Endodermal cell (in vitro differentiated cells): ENCODE results near the gene SMC4. TPM values are rescaled to one million over a fixed set of nuclear protein-coding genes. Genes with fewer than 3 reads are reported as not detected.

Experiments
- DNase-seq: peaks from one replicate; pipeline ENCODE4 v3.0.0-alpha.2; 2017
- H3K27ac ChIP-seq: 2 replicates; pipeline ENCODE4 v1.5.1; 2013; ENCODE audit warnings: mild to moderate bottlenecking, low read depth, low read length, moderate library complexity
- H3K27me3 ChIP-seq: 2 replicates; pipeline ENCODE4 v1.6.1; 2013; ENCODE audit warnings: mild to moderate bottlenecking, low read length, moderate library complexity; ENCODE audit not compliant: insufficient read depth, control insufficient read depth, poor library complexity, severe bottlenecking
- H3K36me3 ChIP-seq: 2 replicates; pipeline ENCODE4 v1.7.0; 2013; ENCODE audit warnings: mild to moderate bottlenecking, low read length, moderate library complexity; ENCODE audit not compliant: control insufficient read depth, insufficient read depth
- H3K4me1 ChIP-seq: one replicate; pipeline ENCODE4 v1.7.0; 2013; ENCODE audit warnings: low read length; ENCODE audit not compliant: control insufficient read depth, insufficient read depth
- H3K4me3 ChIP-seq: 2 replicates; pipeline ENCODE4 v1.5.1; 2013; ENCODE audit warnings: mild to moderate bottlenecking, low read length, moderate library complexity
- H3K9ac ChIP-seq: 2 replicates; pipeline ENCODE4 v1.6.1; 2013; ENCODE audit warnings: mild to moderate bottlenecking, low read length, moderate library complexity; ENCODE audit not compliant: poor library complexity, severe bottlenecking; ENCODE audit errors: extremely low read depth
- H3K9me3 ChIP-seq: 2 replicates; pipeline ENCODE4 v1.6.1; 2013; ENCODE audit warnings: mild to moderate bottlenecking, low read length, moderate library complexity; ENCODE audit not compliant: control insufficient read depth
- H3K27ac Mint-ChIP-seq: 2 replicates; pipeline ENCODE4 v1.8.0; 2020; ENCODE audit warnings: mixed read lengths
- H3K27me3 Mint-ChIP-seq: 2 replicates; pipeline ENCODE4 v1.8.0; 2021; ENCODE audit warnings: mild to moderate bottlenecking, mixed read lengths; ENCODE audit not compliant: insufficient read depth
- H3K36me3 Mint-ChIP-seq: 2 replicates; pipeline ENCODE4 v1.8.0; 2020; ENCODE audit warnings: low read depth, mixed read lengths
- H3K4me1 Mint-ChIP-seq: 2 replicates; pipeline ENCODE4 v1.8.0; 2020; ENCODE audit warnings: mixed read lengths
- H3K4me3 Mint-ChIP-seq: 2 replicates; pipeline ENCODE4 v1.8.0; 2020; ENCODE audit warnings: mild to moderate bottlenecking, moderate library complexity, mixed read lengths
- H3K9me3 Mint-ChIP-seq: 2 replicates; pipeline ENCODE4 v1.8.0; 2020; ENCODE audit warnings: mild to moderate bottlenecking, mixed read lengths
- WGBS, 2 experiments: methylation state at CpG; one replicate each; pipeline versions ENCODE4 v1.1.5 to v1.1.7; 2013; ENCODE audit warnings: missing lambda C conversion rate in 2 of 2, mixed read lengths in 1 of 2; ENCODE audit not compliant: insufficient coverage in 1 of 2, insufficient read length in 1 of 2; 5-methylcytosine and 5-hydroxymethylcytosine counted together
- total RNA-seq, 2 donors: library from RNA; stranded (reverse); fragmentation: NEBNext Ultra II Directional in 1 of 2; extraction: Animal tissue kit (Norgen Biotek cat#: 25700) in 1 of 2; gene quantifications; 2 replicates in 1 of 2; 3 replicates in 1 of 2; pipeline ENCODE4 v1.2.1, GENCODE V29; 2021
- TF ChIP-seq, protein P1 (sequence below): fragments of 200-600 bp; sonication (generic); conservative IDR thresholded peaks from 2 replicates; pipeline ENCODE4 v1.5.0; 2021; ENCODE audit warnings: antibody characterized with exemption, mild to moderate bottlenecking

SMC4 gene
- total RNA-seq, 2 donors from 2014 or later, result 97.5 to 139 TPM

DNA sequence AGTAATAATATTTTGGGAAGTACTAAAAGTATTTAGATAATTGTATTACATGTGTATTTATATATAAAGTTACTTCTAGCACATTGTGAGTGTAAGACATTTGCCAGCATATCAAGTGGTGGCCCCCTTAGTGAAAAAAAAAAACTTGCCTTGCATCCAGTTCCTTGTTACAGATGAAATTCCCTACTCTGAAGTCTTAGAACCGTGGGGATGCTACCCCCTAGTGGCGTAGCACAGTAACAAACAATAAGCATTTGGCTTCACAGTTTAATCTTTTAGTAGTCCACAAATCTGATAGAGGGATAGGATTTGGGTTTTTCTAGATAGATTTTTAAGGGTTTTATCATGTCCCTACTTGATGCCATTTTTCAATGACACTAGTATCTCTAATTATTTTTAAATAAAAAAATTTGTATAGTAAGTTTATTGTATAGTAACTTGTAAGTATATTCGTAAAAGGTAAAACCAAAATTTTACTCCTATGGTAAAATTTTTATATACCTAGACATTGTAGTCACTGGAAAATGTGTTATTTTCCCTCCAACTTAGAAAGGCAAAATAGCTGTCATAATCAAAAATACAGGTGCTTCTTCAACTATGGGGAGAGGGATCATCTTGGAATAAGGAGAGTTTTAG is 14.3 kb downstream of the SMC4 start:
- H3K36me3 Mint-ChIP-seq, result peaks cover 54% of the 10 kb centered on the region
- H3K27ac Mint-ChIP-seq, result no peak overlapping the region
- Histone ChIP-seq H3K9ac (no peak overlapping the region), H3K9me3 (no peaks in the 10 kb centered on the region), H3K4me3 (no peak overlapping the region), H3K27ac (no peak overlapping the region), H3K4me1 (no peaks in the 10 kb centered on the region), H3K27me3 (no peaks in the 10 kb centered on the region), H3K36me3 (peaks cover 90% of the 10 kb centered on the region)
- TF ChIP-seq, protein P1, sequence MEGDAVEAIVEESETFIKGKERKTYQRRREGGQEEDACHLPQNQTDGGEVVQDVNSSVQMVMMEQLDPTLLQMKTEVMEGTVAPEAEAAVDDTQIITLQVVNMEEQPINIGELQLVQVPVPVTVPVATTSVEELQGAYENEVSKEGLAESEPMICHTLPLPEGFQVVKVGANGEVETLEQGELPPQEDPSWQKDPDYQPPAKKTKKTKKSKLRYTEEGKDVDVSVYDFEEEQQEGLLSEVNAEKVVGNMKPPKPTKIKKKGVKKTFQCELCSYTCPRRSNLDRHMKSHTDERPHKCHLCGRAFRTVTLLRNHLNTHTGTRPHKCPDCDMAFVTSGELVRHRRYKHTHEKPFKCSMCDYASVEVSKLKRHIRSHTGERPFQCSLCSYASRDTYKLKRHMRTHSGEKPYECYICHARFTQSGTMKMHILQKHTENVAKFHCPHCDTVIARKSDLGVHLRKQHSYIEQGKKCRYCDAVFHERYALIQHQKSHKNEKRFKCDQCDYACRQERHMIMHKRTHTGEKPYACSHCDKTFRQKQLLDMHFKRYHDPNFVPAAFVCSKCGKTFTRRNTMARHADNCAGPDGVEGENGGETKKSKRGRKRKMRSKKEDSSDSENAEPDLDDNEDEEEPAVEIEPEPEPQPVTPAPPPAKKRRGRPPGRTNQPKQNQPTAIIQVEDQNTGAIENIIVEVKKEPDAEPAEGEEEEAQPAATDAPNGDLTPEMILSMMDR, result peak; percentile 91
- H3K27me3 Mint-ChIP-seq, result no peaks in the 10 kb centered on the region
- peak; percentile 88 for DNase-seq
- H3K4me1 Mint-ChIP-seq, result no peaks in the 10 kb centered on the region
- WGBS, 2 experiments, result 12% methylated on average over 2 of the region's 3 CpGs; no CpG with 5 or more reads in 1 of the 2 experiments
- no peak overlapping the region for H3K4me3 Mint-ChIP-seq
- no peaks in the 10 kb centered on the region for H3K9me3 Mint-ChIP-seq

DNA sequence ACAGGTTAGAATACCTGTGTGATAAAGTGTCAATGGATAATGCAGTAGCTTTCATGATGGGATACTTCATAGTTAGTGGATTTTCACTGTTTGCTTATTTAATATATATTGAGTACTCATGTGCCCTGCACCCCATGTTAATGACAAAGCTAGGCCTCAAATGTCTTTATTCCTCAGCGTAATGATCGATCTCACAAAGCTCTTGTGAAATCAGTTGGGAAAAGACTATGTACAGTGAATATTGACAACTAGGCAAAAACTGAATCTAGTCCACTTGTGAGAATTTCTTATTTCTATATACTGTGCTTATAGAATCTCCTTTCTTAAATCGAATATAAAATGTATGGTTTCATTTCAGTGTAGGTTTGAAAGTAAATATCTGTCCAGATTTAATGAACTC is 17.9 kb downstream of the SMC4 start:
- Histone ChIP-seq H3K27ac (no peak overlapping the region), H3K36me3 (peaks cover 91% of the 10 kb centered on the region), H3K9ac (no peak overlapping the region), H3K4me1 (no peaks in the 10 kb centered on the region), H3K4me3 (no peak overlapping the region), H3K27me3 (no peaks in the 10 kb centered on the region), H3K9me3 (no peaks in the 10 kb centered on the region)
- DNase-seq, result no peak
- no peak overlapping the region for H3K27ac Mint-ChIP-seq
- no peaks in the 10 kb centered on the region for H3K4me1 Mint-ChIP-seq
- H3K36me3 Mint-ChIP-seq, result peaks cover 76% of the 10 kb centered on the region
- no peak overlapping the region for H3K4me3 Mint-ChIP-seq
- H3K27me3 Mint-ChIP-seq, result no peaks in the 10 kb centered on the region
- no peaks in the 10 kb centered on the region for H3K9me3 Mint-ChIP-seq
- WGBS, 2 experiments, result 74% methylated on average over 3 of the region's 3 CpGs; no CpG with 5 or more reads in 1 of the 2 experiments
- TF ChIP-seq, protein P1, result no peak

DNA sequence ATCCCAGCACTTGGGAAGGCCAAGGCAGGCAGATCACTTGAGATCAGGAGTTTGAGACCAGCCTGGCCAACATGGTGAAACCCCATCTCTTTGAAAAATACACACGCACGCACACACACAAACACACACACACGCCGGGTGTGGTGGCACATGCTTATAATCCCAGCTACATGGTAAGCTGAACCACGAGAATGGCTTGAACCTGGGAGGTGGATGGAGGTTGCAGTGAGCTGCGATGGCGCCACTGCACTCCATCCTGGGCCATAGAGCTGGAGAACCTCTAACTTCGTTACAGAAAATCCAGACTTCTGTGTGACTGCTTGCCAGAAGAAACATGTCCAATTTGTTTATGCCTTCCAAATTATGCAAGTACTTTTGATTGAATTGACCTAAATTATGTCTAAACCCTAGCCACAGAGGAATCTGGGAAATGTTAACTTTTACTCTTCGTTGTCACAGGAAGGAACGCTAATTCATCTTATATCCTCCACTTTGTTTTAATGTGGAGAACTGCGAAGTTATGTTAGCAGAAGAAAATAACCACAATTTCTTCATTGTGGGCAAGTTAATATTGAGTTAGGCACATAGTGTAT is 28.5 kb downstream of the SMC4 start:
- 96 to 99% methylated on average over 7 to 11 of the region's 11 CpGs for WGBS, 2 experiments
- no peaks in the 10 kb centered on the region for H3K9me3 Mint-ChIP-seq
- H3K36me3 Mint-ChIP-seq, result peaks cover 72% of the 10 kb centered on the region
- H3K9ac ChIP-seq, result no peak overlapping the region
- H3K4me1 ChIP-seq, result no peaks in the 10 kb centered on the region
- H3K9me3 ChIP-seq, result no peaks in the 10 kb centered on the region
- H3K36me3 ChIP-seq, result peaks cover 95% of the 10 kb centered on the region
- H3K27me3 ChIP-seq, result no peaks in the 10 kb centered on the region
- H3K4me3 Mint-ChIP-seq, result no peak overlapping the region
- TF ChIP-seq, protein P1, result no peak
- H3K4me1 Mint-ChIP-seq, result no peaks in the 10 kb centered on the region
- DNase-seq, result no peak
- H3K4me3 ChIP-seq, result no peak overlapping the region
- H3K27ac Mint-ChIP-seq, result no peak overlapping the region
- H3K27ac ChIP-seq, result no peak overlapping the region
- no peaks in the 10 kb centered on the region for H3K27me3 Mint-ChIP-seq
